Left lung (tissue), 10 donors: ENCODE measurements around the gene AQP6. TPM values are rescaled to one million over a fixed set of nuclear protein-coding genes. Genes with fewer than 3 reads are reported as not detected.
A peak's percentile ranks its signal among the peaks of the same experiment; 100 is the strongest.

Source experiments
- ATAC-seq: fragments of 200-7000 bp; cut with Tn5 transposase; one replicate; pipeline ENCODE4 v1.9.1; 2020; ENCODE audit warnings: moderate library complexity
- DNase-seq, 4 donors: peaks; one replicate each; pipeline ENCODE4 v3.0.0-alpha.2; 2013 to 2020
- H3K27ac ChIP-seq, 2 donors: fragments of 200-600 bp; sonication (generic) in 1 of 2; one replicate each; pipeline versions ENCODE4 v1.5.0 to v1.8.0; 2020 to 2021
- H3K27me3 ChIP-seq, 2 donors: fragments of 200-600 bp; sonication (generic) in 1 of 2; one replicate each; pipeline versions ENCODE4 v1.5.0 to v1.8.0; 2020 to 2021
- H3K36me3 ChIP-seq, 2 donors: fragments of 200-600 bp; sonication (generic) in 1 of 2; one replicate each; pipeline versions ENCODE4 v1.5.0 to v1.8.0; 2020 to 2021
- H3K4me1 ChIP-seq, 2 donors: fragments of 200-600 bp; one replicate each; pipeline ENCODE4 v1.8.0; 2021
- H3K4me3 ChIP-seq, 2 donors: fragments of 200-600 bp; sonication (generic) in 1 of 2; one replicate each; pipeline versions ENCODE4 v1.5.0 to v1.8.0; 2020 to 2021; ENCODE audit warnings: mild to moderate bottlenecking in 1 of 2
- H3K9me3 ChIP-seq, 2 donors: fragments of 200-600 bp; sonication (generic) in 1 of 2; one replicate each; pipeline versions ENCODE4 v1.5.0 to v1.8.0; 2020 to 2021
- CTCF ChIP-seq, 2 donors: fragments of 200-600 bp; sonication (generic) in 1 of 2; IDR thresholded peaks; one replicate each; pipeline versions ENCODE4 v1.5.0 to v1.8.0; 2021; ENCODE audit warnings: antibody characterized with exemption in 2 of 2
- intact Hi-C, 2 donors: fragments of 100-400 bp; cut with DNase I; formaldehyde crosslinking; loops; one replicate each; pipeline versions ENCODE4 v1.11.2 to v1.14.2; 2022
- polyA plus RNA-seq, 6 donors: library from polyadenylated mRNA; unstranded; fragments of 120-200 nt; gene quantifications; one replicate each; pipeline ENCODE4 v1.2.1, GENCODE V29; 2013; ENCODE audit not compliant: insufficient read length in 6 of 6
- total RNA-seq, 2 donors: library from RNA; stranded (reverse); fragmentation: NEBNext Ultra II Directional; extraction: Animal tissue kit (Norgen Biotek cat#: 25700); gene quantifications; one replicate each; pipeline ENCODE4 v1.2.1, GENCODE V29; 2021
- donor health status: DM: no; HTN: yes; CAD: no.
- donor health status: DM: no; HTN: no; CAD: no.

AQP6 gene
- total and polyA plus RNA-seq, 8 donors, result 0.09 to 0.56 (median 0.31) TPM; not detected in 1

- H3K27me3 ChIP-seq, result peaks cover 17 to 98% of the 10 kb centered on the region in 2 donors
- peaks cover 6 to 22% of the 10 kb centered on the region in 2 donors for H3K4me1 ChIP-seq
- peak within 1 kb of the TSS; percentile 14 to 22 for H3K4me3 ChIP-seq
- H3K27ac ChIP-seq, result no peak within 1 kb of the TSS
- H3K9me3 ChIP-seq, result no peaks in the 10 kb centered on the region
- no peak for TF ChIP-seq CTCF (IDR thresholded peaks at IDR 0.05)
- ATAC-seq, result no peak
- intact Hi-C loops, result no loop called here
- DNase-seq, result no peak
- H3K36me3 ChIP-seq, result no peaks in the 10 kb centered on the region
These were observed 11.4 kb upstream of the AQP6 start, which contains the start of gene AQP5 for GRCh38 chr12:49961111-49961922. AQP5 (plus strand) TSS chr12:49961872; CDS start chr12:49962018, 146 bp downstream.

GRCh38 chr12:49961993-49962764 lies 10.6 kb upstream of the AQP6 start:
- Histone ChIP-seq H3K9me3 (no peaks in the 10 kb centered on the region), H3K36me3 (no peaks in the 10 kb centered on the region), H3K27me3 (peaks cover 8 to 98% of the 10 kb centered on the region in 2 donors), H3K4me1 (peaks cover 9 to 26% of the 10 kb centered on the region in 2 donors), H3K27ac (no peak overlapping the region), H3K4me3 (no peak overlapping the region)
- intact Hi-C loops, result no loop called here
- DNase-seq (no peak), ATAC-seq (no peak)
- TF ChIP-seq CTCF (IDR thresholded peaks at IDR 0.05), result no peak

GRCh38 chr12:49962861-49963765 lies 9.6 kb upstream of the AQP6 start:
- Histone ChIP-seq H3K4me3 (no peak overlapping the region), H3K27me3 (peaks cover 7 to 98% of the 10 kb centered on the region in 2 donors), H3K4me1 (peaks cover 9 to 35% of the 10 kb centered on the region in 2 donors), H3K9me3 (no peaks in the 10 kb centered on the region), H3K36me3 (no peaks in the 10 kb centered on the region), H3K27ac (no peak overlapping the region)
- ATAC-seq (peak; percentile 28), DNase-seq (peak in 3 of 4 donors; percentile 73 to 92 (median 81))
- intact Hi-C loops, result no loop called here
- no peak for TF ChIP-seq CTCF (IDR thresholded peaks at IDR 0.05)

- ATAC-seq (no peak), DNase-seq (no peak)
- H3K9me3 ChIP-seq, result no peaks in the 10 kb centered on the region
- H3K4me3 ChIP-seq, result no peak overlapping the region
- no peaks in the 10 kb centered on the region for H3K36me3 ChIP-seq
- peaks cover 9 to 35% of the 10 kb centered on the region in 2 donors for H3K4me1 ChIP-seq
- no peak for TF ChIP-seq CTCF (IDR thresholded peaks at IDR 0.05)
- H3K27ac ChIP-seq, result no peak overlapping the region
- peaks cover 7 to 98% of the 10 kb centered on the region in 2 donors for H3K27me3 ChIP-seq
- intact Hi-C loops, result no loop called here
These were observed 8.6 kb upstream of the AQP6 start for GRCh38 chr12:49963976-49964815.
